ENCODE measurements around the gene NF1. TPM values are rescaled to one million over a fixed set of nuclear protein-coding genes. Genes with fewer than 3 reads are reported as not detected.

The NF1 gene
- total RNA-seq, 1 experiment from 2014 or later, result 62.4 TPM

GRCh38 chr17:31272236-31272635 lies 177.5 kb downstream of the NF1 start:
- Histone ChIP-seq H3K4me3 (ENCODE audit: low read depth, low read length) (no peak overlapping the region), H3K36me3 (ENCODE audit: control insufficient read depth, insufficient read depth, low read length) (no peaks in the 10 kb centered on the region), H3K4me1 (peaks cover 15% of the 10 kb centered on the region), H3K27me3 (replicated peaks; ENCODE audit: control insufficient read depth, insufficient read depth, low read length) (no peaks in the 10 kb centered on the region), H3K9me3 (no peaks in the 10 kb centered on the region)
- POLR2A ChIA-PET, result no interaction called here
- H3K4me1 Mint-ChIP-seq (ENCODE audit: low read depth, unreplicated experiment), result peaks cover 12% of the 10 kb centered on the region
- no peaks in the 10 kb centered on the region for H3K27me3 Mint-ChIP-seq (ENCODE audit: insufficient read depth, unreplicated experiment)
- CTCF ChIA-PET, result no interaction called here
- BruUV-seq (replicated peaks), result no TSS peak
- intact Hi-C loops (cut with micrococcal nuclease; ENCODE audit: unreplicated experiment), result no loop called here
- H3K4me3 Mint-ChIP-seq (ENCODE audit: unreplicated experiment), result no peak overlapping the region
- DNase-seq, result no peak
- no peaks in the 10 kb centered on the region for H3K9me3 Mint-ChIP-seq (ENCODE audit: unreplicated experiment)
- H3K36me3 Mint-ChIP-seq (ENCODE audit: insufficient read depth, unreplicated experiment), result peaks cover 48% of the 10 kb centered on the region
- TF ChIP-seq CTCF (IDR thresholded peaks at IDR 0.05; ENCODE audit: insufficient read depth in 1 of 2, low read depth in 1 of 2, low read length in 1 of 2, severe bottlenecking in 1 of 2, unreplicated experiment in 1 of 2), result no peak
- H3K27ac Mint-ChIP-seq (ENCODE audit: unreplicated experiment), result no peak overlapping the region

- no peaks in the 10 kb centered on the region for H3K27me3 ChIP-seq (replicated peaks; ENCODE audit: control insufficient read depth, insufficient read depth, low read length)
- H3K4me1 Mint-ChIP-seq (ENCODE audit: low read depth, unreplicated experiment), result peaks cover 12% of the 10 kb centered on the region
- no peak overlapping the region for H3K4me3 ChIP-seq (ENCODE audit: low read depth, low read length)
- peaks cover 42% of the 10 kb centered on the region for H3K36me3 Mint-ChIP-seq (ENCODE audit: insufficient read depth, unreplicated experiment)
- no peaks in the 10 kb centered on the region for H3K9me3 ChIP-seq
- H3K9me3 Mint-ChIP-seq (ENCODE audit: unreplicated experiment), result no peaks in the 10 kb centered on the region
- no peak overlapping the region for H3K27ac Mint-ChIP-seq (ENCODE audit: unreplicated experiment)
- no peaks in the 10 kb centered on the region for H3K36me3 ChIP-seq (ENCODE audit: control insufficient read depth, insufficient read depth, low read length)
- POLR2A ChIA-PET, result no interaction called here
- H3K4me1 ChIP-seq, result peaks cover 15% of the 10 kb centered on the region
- BruUV-seq (replicated peaks), result no TSS peak
- H3K4me3 Mint-ChIP-seq (ENCODE audit: unreplicated experiment), result no peak overlapping the region
- H3K27me3 Mint-ChIP-seq (ENCODE audit: insufficient read depth, unreplicated experiment), result no peaks in the 10 kb centered on the region
- no peak for TF ChIP-seq CTCF (IDR thresholded peaks at IDR 0.05; ENCODE audit: insufficient read depth in 1 of 2, low read depth in 1 of 2, low read length in 1 of 2, severe bottlenecking in 1 of 2, unreplicated experiment in 1 of 2)
- CTCF ChIA-PET, result no interaction called here
- intact Hi-C loops (cut with micrococcal nuclease; ENCODE audit: unreplicated experiment), result no loop called here
- no peak for DNase-seq
These were observed 178.0 kb downstream of the NF1 start for GRCh38 chr17:31272803-31273202.

- no peaks in the 10 kb centered on the region for H3K9me3 ChIP-seq
- intact Hi-C loops (cut with micrococcal nuclease; ENCODE audit: unreplicated experiment), result no loop called here
- H3K4me3 Mint-ChIP-seq (ENCODE audit: unreplicated experiment), result no peak overlapping the region
- no peak overlapping the region for H3K4me3 ChIP-seq (ENCODE audit: low read depth, low read length)
- no peak for TF ChIP-seq CTCF (IDR thresholded peaks at IDR 0.05; ENCODE audit: insufficient read depth in 1 of 2, low read depth in 1 of 2, low read length in 1 of 2, severe bottlenecking in 1 of 2, unreplicated experiment in 1 of 2)
- ChIA-PET CTCF (no interaction called here), POLR2A (no interaction called here)
- peaks cover 35% of the 10 kb centered on the region for H3K36me3 Mint-ChIP-seq (ENCODE audit: insufficient read depth, unreplicated experiment)
- H3K27ac Mint-ChIP-seq (ENCODE audit: unreplicated experiment), result no peak overlapping the region
- peaks cover 15% of the 10 kb centered on the region for H3K4me1 ChIP-seq
- H3K27me3 Mint-ChIP-seq (ENCODE audit: insufficient read depth, unreplicated experiment), result no peaks in the 10 kb centered on the region
- no peaks in the 10 kb centered on the region for H3K36me3 ChIP-seq (ENCODE audit: control insufficient read depth, insufficient read depth, low read length)
- no peaks in the 10 kb centered on the region for H3K27me3 ChIP-seq (replicated peaks; ENCODE audit: control insufficient read depth, insufficient read depth, low read length)
- peaks cover 12% of the 10 kb centered on the region for H3K4me1 Mint-ChIP-seq (ENCODE audit: low read depth, unreplicated experiment)
- no peak for DNase-seq
- BruUV-seq (replicated peaks), result no TSS peak
- no peaks in the 10 kb centered on the region for H3K9me3 Mint-ChIP-seq (ENCODE audit: unreplicated experiment)
These were observed 178.7 kb downstream of the NF1 start for GRCh38 chr17:31273516-31273915.

Measured in Caco-2 (cell line).